Stimulated activated CD4-positive, alpha-beta T cell treated with anti-CD3 and anti-CD28 coated beads, TNF-alpha, amount 100 ng/mL, for 24 hours (primary cell): Measurements from ENCODE around the gene CEND1.

Source experiments
- DNase-seq, 3 experiments: peaks; one replicate each; pipeline ENCODE4 v3.0.0-alpha.2; 2020; ENCODE audit warnings: low read depth in 3 of 3

CEND1 gene

DNA sequence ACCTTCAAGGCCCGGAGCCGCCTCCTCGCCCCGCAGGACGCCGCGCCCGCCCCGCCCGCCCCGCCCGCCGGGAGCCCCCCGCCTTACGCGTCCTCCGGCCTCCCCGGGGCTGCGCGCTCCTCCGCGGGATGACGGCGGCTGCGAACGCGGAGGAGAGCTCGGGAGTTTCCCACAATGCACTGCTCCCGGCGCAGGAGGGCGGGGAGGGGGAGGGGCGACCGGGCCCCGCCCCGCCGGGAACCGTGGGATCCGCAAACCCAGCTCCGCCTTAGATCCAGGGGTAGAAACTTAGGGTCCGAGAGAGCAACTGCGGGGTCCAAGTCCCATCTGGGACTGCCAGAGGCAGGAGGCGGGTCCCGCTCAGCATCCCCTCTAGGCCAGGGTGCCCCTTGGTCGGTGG is at the start of gene CEND1:
TSS of gene CEND1 (minus strand) at position 148 of the 400 bp plus-strand sequence. CDS start 1,514 bp downstream, outside the sequence.
- peak in 1 of 3 experiments; percentile 56 for DNase-seq

DNA sequence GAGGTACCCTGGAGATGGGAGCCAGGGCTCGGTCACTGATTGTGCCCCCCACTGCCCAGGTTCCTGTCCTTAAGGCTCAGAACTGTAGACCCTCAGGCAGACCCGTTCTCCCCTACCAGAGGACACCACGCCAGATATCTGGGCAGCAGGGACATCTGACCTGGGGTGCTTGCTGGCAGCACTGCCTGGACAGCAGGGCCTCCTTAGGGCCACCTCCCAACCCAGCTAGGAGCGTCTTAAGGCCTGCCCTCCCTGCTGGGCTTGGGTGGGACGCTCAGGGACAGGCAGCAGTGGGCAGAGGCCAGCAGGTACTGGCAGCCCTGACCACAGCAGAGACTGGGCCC is 49.4 kb upstream of the CEND1 start:
- DNase-seq = no peak

DNA sequence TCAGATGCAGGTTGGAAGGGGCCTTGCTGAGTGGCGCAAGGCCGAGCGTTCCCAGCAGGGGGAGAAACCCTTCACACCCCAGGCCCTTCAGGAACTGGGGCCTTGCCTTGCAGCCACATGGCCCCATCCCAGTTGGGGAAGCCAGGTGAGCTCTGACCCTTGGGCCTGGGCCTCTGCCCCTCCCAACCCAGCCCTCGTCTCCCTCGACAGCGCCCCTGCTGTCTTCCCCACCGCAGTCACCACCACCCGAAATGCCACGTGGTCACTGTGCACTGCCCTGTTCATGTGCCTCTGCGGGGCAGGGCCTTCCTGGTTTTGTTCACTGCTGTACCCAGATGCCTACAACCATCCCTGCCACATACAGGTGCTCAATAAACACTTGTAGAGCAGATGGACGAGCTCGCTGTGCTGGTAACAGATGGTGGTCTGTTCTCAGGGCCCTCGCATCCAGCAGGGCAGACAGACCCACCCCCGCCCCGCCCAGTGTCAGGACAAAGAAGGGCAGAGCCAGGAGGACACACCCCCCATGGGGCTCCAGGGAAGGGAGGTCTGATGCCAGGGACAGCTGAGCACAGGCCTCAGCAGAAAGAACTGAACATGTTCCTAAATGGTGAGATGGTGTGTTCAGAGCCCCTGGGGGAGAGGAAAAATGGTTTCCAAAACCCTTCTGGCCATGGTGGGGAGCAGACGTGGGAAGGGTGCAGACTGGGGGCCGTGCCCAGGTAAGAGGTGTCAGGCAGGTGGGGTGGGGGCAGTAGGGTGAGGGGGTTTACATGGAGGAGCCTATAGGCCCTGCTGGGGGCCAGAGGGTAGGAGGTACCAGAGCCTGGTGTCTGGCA is 48.8 kb upstream of the CEND1 start:
- DNase-seq = no peak

DNA sequence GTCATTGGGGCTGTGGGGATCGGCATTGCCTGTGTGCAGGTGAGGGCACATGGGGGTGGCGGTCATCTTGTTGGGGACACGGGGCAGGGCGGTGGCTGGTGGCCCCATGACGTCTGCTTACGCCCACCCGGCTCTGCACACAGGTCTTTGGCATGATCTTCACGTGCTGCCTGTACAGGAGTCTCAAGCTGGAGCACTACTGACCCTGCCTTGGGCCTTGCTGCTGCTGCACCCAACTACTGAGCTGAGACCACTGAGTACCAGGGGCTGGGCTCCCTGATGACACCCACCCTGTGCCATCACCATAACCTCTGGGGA is 48.1 kb upstream of the CEND1 start:
- DNase-seq = no peak

DNA sequence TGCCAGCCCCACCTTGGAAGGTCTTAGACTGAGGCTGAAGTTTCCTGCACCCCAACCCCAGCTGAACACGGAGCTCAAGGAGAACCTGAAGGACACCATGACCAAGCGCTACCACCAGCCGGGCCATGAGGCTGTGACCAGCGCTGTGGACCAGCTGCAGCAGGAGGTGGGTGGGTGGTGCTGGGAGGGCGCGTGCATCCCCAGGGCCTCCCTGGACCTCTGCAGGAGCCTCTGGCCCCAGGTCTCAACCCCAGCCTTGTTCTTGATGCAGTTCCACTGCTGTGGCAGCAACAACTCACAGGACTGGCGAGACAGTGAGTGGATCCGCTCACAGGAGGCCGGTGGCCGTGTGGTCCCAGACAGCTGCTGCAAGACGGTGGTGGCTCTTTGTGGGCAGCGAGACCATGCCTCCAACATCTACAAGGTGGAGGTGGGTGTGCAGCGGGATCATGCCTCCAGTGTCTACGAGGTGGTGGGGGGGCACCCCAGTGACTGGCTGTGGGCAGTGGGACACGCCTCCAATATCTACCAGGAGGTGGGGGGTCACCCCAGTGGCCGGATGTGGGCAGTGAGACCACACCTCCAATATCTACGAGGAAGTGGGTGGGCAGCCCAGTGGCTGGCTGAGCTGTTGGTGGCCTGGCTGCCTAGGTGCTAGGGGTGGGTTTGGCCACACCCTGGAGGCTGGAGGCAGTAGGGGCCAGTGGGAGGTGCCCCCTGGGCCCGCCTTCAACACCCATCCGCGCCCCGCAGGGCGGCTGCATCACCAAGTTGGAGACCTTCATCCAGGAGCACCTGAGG is 47.5 kb upstream of the CEND1 start:
- no peak for DNase-seq

DNA sequence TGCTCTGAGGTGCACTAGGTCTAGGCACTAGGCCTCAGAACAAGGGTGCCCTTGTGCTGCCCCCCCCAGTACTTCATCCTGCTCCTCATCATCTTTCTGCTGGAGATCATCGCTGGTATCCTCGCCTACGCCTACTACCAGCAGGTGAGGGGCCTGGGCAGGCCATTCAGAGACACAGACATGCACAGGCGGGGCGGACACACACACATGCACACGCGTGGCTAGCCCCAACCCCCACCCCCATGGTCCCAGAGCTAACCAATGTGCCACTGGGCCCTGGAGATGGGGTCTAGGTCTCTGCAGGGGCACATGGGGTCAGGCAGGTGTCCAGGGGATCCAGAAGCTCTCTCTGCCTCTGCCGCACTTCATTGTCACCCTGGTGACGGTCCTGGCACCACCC is 46.8 kb upstream of the CEND1 start:
- DNase-seq = no peak

DNA sequence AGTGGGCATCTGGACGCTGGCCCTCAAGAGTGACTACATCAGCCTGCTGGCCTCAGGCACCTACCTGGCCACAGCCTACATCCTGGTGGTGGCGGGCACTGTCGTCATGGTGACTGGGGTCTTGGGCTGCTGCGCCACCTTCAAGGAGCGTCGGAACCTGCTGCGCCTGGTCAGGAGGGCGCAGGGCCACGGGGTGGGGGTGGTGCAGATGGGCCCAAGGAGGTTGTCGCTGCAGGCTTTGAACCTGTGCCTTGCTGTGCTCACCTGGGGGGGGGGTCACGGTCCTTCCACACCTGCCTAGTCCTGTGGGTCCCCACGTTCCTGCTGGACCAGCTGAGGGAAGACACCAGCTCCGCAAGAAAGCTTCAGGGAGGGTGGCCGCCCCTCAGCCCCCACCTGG is 46.4 kb upstream of the CEND1 start:
- DNase-seq = no peak

DNA sequence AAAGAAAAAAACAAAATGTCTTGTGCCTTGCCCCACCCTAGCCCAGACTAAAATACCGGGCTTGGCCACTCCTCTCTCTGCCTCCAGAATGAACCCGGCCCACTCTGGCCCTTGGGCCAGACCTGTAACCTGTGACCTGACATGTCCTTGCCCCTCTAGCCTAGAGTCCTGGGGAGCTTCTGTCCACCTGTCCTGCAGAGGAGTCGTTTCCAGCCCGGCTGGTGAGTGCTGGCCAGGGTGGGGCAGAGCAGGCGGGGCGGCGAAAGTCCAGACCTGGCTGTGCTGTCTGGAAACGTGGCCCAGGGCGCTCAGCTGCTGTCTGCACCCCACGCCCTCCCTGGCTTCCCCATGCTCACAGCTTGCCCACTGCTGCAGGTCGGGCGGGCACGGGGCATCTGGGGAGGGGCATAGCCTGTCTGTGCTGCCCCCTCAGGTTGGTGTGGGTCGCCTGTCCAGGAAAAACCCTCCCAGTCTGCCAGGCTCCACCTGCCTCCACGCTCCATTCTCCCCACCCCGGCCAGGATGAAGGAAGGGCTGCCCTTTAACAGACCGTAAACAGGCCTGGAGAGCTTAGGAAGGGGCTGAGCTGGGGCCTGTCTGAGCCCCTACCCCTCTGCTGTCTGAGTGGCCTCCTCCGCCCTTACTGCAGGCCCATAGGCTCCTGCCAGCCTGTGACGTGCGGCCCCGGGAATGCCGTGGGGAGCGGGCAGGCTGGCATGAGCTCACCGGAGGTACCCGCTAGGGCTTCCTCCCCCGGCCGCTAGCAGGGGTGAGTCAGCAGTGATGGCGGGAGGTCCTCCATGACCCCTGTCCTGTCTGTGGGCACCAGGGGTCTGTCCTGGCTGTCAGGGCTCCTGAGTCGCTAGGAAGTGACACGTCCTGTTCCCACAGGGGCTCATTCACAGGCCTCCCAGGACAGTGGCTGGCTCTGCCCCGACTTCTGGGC is 44.8 kb upstream of the CEND1 start:
- DNase-seq = no peak

DNA sequence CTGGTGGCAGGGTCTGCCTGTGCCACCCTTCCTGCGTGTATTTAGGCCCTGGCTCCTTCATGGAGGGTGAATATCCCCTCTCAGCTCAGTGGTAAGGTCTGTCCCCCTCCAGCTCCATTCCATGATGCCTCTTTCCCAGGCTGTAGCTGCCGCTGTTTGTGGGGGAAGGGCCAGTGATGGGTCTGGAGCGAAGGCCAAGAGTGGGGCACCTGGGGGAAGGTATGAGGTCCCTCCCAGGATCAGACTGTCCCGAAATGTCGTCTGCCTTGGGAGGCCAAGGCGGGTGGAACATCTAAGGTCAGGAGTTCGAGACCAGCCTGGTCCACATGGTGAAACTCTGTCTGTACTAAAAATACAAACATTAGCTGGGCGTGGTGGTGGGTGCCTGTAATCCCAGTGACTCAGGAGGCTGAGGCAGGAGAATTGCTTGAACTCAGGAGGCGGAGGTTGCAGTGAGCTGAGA is 44.0 kb upstream of the CEND1 start:
- no peak for DNase-seq

DNA sequence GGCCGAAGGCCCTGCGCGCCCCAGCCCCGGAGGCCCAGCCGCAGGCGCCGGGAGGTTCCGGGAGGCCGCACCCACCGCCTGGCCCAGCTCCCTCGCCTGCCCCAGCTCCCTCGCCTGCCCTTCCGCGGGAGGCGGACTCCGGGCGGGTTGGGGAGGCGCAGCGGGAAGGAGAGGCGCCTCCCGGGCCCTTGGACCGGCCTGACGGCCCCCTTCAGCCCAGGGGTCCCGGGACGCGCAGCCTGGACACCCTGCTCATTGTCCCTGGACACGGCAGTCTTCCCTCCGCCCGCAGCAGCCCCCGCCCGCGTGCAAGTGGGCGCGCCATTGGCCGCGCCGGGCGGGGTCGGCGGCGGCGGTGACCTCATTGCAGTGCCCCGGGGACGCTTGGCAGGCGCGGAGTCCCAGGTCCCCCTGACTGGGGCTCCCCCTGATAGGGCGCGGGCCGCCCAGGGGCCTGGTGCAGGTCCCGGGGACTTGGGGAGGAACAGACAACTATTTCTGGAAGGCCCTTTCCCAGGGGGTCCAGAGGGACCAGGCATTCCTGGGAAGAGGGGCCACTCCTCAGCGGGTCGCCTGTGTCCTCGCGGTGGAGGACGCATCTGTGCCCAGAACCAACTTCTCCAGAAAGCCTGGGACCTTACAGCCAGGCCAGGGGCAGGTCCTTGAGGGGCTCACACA is 43.4 kb upstream of the CEND1 start:
- DNase-seq = no peak

DNA sequence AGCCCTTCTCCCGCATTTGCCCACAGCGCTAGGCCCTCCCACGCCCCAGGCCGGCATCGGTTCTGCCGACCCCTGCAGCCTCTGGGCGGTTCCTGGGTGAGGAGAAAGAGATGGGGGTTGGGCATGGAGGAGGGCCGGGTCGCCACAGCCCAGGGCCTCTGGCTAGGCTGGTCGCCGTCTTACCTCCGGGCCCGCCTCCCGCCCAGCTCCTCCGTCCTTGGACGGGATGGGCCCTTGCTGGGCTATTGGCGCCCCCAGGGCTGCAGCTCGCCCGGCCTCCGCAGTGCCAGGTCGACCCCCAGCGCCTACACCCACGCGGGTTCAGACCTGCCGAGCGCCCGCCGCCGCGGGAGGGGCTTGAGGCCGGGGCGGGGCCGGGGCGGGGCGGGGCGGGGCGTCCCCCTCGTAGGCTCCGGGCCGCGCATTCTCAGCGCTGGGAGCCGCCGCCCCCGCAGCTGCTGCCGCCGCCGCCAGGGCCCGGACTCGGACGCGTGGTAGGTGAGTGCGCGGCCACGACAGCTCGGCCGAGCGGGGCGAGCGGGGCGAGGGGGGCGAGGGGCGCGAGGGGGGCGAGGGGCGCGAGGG is 42.7 kb upstream of the CEND1 start, which contains the start of gene CD151:
TSS of gene CD151 (plus strand) at position 424 of the 585 bp plus-strand sequence. CDS start 3,118 bp downstream, outside the sequence.
- peak in 1 of 3 experiments; percentile 59 for DNase-seq

DNA sequence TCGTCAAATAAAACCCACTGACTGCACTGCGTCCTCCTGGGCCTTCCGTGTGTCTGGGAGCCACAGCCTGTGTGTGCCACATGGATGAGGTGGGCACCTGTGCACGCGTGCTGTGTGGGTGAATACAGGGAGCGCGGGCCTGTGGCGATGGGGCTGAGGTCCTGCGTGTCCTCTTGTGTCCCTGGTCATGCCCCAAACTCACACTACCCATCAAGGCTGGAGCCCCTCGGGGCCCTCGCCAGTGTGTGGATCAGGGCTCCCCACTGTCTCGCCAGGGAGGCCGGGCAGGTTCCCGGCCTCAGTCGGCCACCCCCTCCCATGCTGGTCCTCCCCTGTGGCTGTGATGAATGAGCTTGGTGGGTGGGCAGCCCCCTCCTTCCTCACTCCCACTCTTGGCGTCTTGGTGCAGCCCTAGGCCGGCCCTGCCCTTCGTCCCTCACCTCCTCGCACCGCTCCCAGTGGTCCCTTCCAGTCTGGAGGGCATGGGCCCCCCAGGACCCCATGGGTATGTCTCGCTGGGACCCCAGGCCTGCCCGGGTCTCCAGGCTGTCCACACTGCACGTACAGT is 42.2 kb upstream of the CEND1 start:
- no peak for DNase-seq

DNA sequence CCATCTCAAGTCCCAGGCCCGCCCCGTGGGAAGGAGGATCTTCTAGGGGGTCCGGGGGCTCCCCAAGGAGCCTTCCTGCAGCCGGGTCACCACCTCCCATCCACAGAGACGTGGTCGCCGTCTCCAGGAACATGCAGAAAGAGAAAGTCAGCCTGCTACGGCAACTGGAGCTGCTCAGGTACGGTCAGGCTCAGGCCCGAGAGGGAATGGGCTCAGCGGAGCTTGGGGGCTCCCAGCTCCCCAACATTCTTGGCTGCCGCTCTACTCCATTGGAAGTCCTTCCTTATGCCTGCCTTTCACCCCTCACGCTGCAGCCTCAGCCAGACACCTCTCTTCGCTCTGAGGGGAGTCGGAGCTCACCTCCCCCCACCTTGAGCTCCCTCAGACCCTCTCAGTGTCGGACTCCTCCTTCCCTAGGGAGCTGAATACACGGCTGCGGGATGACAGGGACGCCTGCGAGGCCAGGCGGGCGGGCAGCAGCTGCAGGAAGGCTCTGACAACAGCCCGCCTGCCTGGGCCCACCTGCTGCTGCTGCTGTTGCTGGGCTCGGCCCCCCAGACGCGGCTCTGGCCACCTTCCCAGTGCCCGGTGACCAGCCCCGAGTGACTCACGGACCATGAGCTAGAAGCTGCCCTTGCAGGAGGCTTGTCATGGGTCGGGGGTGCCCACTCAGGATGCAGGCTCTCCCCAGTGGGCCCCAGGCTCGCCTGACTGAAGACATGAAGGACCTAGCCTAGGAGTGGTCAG is 41.4 kb upstream of the CEND1 start:
- no peak for DNase-seq

DNA sequence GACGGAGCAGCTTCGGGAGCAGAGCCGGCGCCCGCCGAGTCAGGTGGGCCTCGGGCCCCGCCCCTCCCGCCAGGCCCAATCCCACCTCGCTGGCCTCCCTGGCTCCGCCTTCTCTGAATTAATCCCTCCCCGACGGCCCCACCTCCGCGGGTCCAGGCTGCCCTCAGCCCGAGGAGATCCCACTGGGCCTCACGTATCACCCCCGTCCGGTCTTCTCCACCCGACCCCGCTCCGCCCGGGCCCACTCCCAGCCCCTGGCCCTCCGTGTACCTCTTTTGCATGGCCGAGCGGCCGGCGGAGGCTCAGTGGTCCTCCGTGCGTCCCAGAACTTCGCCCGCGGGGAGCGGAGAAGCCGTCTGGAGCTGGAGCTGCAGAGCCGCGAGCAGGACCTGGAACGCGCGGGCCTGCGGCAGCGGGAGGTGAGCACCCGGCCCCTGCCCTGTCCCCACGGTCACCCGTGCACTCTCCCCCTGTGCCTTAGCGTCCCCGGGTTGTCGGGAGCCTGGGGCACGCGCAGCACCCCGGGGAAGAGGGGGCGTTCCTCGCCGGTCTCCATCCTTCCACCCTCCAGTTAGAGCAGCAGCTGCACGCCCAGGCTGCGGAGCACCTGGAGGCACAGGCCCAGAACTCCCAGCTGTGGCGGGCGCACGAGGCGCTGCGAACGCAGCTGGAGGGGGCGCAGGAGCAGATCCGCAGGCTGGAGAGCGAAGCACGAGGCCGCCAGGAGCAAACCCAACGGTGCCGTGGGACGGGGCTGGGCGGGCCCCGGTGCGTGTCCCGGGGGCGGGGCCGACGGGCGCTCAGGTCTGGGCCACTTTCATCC is 40.6 kb upstream of the CEND1 start:
- peak in 1 of 3 experiments; percentile 66 for DNase-seq

DNA sequence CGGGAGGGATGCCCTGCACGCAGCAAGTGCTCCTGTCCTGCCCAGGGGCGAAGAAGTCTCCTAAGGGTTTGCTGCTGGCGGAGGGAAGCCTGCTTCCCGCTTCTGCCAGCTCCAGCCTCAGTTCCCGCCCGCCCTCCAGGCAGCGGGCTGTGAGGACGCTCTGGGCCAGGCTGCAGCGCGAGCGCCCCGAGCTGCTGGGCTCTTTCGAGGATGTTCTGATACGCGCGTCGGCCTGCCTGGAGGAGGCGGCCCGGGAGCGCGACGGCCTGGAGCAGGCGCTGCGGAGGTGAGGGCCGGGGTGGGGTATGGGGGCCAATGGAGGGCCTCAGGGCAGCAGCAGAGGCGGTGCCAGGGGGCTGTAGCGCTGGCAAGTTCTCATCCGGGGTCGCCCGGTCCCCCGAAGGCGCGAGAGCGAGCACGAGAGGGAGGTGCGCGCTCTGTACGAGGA is 40.0 kb upstream of the CEND1 start:
- DNase-seq = no peak

DNA sequence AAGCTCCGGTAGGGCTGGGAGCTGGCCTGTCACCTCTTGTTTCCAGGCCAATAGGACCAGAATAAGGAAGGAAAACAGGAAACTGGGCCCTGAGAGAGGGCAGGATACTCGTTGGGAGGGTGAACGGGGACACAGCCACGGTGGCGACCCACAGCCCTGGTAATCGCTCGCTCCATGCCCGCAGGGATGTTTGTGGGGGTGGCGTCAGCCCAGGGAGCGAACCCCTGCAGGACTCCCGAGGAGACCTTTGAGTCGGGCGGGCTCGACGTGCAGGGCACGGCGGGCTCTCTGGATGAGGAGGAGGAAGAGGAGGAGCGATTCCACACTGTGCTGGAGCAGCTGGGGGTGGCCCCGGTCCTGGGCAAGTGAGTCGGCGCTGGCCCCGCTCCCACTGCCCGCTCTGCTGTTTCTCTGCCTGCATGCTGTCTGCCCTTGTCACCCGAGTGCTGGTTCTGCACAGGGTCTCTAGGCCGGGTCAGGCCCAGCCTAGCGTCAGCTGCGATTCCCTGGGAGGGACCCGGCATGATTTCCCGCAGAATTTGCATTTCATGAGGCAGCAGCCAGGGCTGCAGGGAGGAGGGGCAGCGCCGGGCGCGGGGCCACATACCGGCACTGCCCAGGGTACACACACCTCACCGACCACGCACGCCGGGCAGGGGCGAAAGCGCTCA is 39.4 kb upstream of the CEND1 start:
- no peak for DNase-seq

DNA sequence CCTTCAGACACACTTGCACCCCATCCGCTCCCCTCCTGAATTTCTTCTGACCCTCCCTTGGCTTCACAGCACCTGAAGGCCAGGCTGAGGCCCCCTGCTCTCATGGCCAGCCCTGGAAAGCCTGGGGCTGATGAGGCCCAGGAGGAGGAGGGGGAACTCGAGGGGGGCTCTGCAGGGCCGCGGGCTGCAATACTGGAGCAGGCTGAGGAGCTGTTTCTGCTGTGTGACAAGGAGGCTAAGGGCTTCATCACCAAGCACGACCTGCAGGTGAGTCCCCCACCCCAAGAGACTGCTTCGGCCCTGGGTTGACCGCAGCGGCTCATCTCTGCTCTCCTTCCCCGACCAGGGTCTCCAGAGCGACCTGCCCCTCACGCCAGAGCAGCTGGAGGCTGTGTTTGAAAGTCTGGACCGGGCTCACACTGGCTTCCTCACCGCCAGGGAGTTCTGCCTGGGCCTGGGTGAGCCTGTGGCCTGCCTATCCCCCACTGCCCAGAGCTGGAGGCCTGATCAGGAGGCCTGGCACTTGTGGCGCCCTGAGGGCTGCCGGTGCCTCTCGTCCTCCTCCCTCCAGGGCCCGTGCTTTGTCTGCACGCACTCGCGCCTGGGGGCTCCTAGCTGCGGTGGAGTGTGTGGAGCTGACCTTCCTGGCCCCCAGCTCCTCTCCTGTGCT is 38.8 kb upstream of the CEND1 start:
- no peak for DNase-seq

DNA sequence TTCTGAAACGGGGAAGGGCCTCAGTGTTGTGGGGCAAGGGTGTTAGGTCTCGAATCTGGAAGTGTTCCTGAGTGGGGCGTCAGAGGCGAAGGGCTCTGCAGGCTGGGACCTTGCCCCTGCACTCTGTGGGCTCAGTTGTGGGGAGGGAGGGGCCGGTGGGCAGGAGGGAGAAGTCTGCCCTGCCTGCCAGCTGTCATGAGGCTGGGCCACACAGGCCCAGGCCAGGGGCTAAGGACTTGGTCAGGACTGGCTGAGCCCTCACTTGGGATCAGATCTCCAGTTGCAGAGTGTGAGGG is 38.0 kb upstream of the CEND1 start, which contains the start of gene CRACR2B:
TSS of gene CRACR2B (plus strand) at position 23 of the 296 bp plus-strand sequence. CDS start 689 bp downstream, outside the sequence.
- DNase-seq = no peak
